HG03575 (cell line): ENCODE measurements around the gene NLN.
"Not testable (repeated sequence)": the region's sequence is repeated elsewhere in the genome, so short reads cannot be mapped to it uniquely, and the experiment has no call there.

Experiments
- ATAC-seq: cut with Tn5 transposase; IDR thresholded peaks from one replicate; pipeline ENCODE4 v1.9.1; 2021; ENCODE audit not compliant: unreplicated experiment, insufficient number of reproducible peaks, low FRiP score; ENCODE audit errors: extremely low read depth

The NLN gene

DNA sequence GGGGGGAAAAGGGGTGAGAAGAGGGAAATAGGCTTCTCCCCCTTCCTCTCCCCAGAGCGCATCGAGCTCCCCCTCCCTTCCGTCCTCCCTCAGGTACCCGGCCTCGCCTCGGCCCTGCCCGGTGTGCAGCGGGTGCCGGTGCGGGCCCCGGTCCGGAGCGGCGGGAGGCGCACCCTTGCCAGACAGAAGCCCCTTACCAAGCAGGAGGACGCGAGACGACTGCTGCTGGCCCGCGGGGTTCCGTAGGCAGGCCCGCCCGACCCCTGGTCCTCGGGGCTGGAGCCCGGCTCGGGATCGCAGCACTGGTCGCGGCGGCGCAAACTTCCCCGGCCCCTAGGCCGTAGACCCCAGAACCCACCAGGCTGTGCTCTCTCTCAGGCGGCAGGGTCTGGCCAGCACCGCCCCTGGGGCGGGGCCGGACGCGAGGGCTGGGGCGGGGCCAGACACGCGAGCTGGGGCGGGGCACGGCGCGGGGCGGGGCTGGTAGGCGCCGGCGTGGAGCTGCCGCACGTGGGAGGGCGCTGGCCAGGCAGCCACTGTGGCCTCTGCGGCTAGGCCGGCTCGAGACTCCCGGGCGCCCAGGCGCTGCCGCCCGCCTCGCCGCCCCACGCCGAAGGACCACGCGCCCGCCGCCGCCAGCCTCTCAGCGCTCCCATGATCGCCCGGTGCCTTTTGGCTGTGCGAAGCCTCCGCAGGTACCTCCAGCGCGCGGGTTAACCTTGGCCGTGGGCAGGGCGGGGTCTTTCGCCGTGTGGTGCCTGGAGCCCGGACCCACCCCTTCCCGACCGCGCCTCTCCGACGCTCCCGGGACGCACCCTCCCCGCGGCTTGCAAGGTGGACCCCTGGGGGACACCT, at the start of gene NLN, which contains the start of gene SGTB:
NLN (plus strand) TSS at position 486 of the 855 bp plus-strand sequence; CDS start at position 655, 169 bp downstream.
SGTB (minus strand) TSS at position 390 of the 855 bp plus-strand sequence. CDS start 1,302 bp downstream, outside the sequence.
- ATAC-seq, result no peak

GRCh38 chr5:65672796-65673195, 49.2 kb upstream of the NLN start:
- no peak for ATAC-seq

DNA sequence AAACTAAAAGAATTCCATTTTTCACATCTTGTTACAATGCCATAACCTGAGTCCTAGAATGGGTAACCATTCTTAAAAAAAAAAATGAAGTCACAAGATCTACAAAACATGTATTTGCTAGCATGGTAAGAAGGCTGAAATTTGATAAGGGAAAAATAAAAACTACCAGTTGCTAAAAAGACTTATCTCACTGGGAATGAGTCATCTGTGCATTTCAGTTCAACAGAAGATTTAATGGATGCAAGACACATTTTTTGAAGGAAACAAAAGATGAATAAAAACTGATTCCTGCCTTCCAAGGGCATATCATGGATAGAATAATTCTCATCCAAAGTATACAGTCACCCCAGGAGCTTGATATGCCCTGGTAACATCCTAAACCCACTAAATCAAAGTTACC, 47.3 kb upstream of the NLN start:
- ATAC-seq, result no peak

GRCh38 chr5:65676056-65676455, 45.9 kb upstream of the NLN start:
- ATAC-seq, result not testable (repeated sequence)

GRCh38 chr5:65682148-65682547, 39.9 kb upstream of the NLN start:
- no peak for ATAC-seq

DNA sequence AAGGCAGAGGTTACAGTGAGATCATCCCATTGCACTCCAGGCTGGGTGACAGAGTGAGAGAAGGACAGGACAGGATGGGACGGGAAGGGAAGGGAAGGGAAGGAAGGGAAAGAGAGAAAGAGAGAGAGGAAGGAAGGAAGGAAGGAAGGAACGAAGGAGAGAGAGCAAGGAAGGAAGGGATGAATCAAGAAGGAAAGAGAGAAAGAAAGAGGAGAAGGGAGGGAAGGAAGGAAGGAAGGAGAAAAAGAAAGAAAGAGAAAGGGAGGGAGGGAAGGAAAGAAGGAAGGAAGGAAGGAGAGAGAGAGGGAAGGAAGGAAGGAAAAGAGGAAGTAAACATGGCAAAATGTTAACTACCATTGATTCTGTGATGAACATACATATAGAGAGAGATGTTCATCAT, 28.9 kb upstream of the NLN start:
- ATAC-seq, result no peak

GRCh38 chr5:65695162-65695755, 26.7 kb upstream of the NLN start:
- no peak for ATAC-seq

DNA sequence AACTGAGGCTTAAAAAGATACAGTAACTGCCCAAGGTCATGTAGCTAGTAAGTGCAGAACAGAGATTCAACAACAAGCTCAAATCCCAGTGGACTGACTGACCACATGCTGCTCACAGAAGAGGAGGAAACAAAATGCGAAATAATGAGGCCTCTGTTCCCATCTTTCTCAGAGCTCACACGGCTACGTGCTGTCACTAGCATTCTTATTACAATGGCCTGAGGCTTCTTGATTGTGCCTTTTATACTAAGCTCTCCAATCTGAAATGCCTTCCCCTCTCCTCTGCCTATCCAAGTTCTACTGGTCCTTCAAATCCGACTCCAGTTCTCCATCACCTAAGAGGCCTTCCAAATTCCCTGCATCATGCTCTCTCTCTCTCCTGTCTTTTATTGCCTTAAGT, 26.1 kb upstream of the NLN start:
- ATAC-seq, result no peak

GRCh38 chr5:65696892-65697291, 25.1 kb upstream of the NLN start:
- ATAC-seq, result no peak

GRCh38 chr5:65699338-65699737, 22.7 kb upstream of the NLN start:
- ATAC-seq, result no peak

DNA sequence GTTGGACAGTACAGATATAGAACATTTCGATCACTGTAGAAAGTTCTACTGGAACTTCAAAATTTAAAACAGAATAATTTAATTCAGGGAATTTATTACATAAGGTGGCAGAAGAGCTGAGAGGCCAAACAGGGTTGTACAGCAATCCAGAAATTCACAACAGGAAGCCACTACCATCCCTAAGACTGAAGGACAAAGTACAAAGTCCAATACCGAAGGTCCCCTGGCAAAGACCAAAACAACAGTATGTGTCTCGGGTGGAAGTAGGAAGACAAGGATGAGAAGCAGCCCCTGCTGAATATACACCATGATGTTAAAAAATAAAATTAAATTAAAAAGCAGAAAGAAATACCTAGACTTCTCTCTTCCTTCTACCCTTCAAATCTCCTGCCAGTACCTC, 20.0 kb upstream of the NLN start:
- ATAC-seq, result no peak

DNA sequence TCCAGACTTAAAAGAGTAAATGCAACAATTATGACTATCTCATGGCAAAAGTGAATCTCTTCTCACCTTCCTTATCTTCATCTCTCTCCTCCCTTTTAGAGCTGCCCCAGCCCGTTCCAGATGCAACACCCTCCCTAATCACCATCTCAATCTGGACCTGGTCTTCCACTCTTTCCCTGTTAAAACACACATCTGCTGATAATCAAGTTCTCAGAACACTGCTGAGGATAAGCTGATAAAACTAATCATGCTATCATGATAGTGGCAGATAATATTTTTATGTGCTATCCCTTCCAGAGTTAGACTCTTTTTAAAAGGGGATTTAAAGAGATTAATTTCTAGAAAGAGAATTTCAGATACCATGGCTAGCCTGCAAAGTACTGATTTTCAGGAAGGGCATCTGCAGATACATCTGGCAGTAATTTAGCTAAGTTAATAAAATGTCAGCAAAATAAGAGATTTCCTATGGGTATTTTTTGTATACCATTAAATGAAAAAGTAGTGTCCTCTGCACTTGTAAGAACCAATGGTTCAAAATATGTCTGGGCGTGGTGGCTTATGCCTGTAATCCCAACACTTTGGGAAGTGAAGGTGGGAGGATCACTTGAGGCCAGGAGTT, 17.3 kb upstream of the NLN start:
- no peak for ATAC-seq

DNA sequence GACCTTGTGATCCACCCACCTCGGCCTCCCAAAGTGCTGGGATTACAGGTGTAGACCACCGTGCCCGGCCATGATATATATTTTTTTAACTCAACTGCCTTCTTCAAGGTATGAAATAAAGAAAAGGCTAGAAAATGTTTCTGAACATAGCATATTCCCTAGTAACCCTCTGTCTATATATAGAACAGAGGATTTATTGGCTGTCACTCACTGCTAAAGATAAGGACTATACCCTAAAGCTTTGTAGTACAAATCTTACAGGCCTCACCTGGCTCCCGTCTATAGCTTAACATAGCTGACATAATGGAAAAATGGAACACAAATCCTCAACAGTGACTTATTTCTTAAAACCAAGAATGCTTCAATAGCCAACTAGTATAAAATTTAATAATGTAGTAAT, 14.3 kb upstream of the NLN start:
- no peak for ATAC-seq

- ATAC-seq, result no peak
Observed at GRCh38 chr5:65708145-65708544, 13.9 kb upstream of the NLN start.

GRCh38 chr5:65718576-65719310, 3.3 kb upstream of the NLN start:
- no peak for ATAC-seq

GRCh38 chr5:65721050-65721719, 820 bp upstream of the NLN start:
- no peak for ATAC-seq

DNA sequence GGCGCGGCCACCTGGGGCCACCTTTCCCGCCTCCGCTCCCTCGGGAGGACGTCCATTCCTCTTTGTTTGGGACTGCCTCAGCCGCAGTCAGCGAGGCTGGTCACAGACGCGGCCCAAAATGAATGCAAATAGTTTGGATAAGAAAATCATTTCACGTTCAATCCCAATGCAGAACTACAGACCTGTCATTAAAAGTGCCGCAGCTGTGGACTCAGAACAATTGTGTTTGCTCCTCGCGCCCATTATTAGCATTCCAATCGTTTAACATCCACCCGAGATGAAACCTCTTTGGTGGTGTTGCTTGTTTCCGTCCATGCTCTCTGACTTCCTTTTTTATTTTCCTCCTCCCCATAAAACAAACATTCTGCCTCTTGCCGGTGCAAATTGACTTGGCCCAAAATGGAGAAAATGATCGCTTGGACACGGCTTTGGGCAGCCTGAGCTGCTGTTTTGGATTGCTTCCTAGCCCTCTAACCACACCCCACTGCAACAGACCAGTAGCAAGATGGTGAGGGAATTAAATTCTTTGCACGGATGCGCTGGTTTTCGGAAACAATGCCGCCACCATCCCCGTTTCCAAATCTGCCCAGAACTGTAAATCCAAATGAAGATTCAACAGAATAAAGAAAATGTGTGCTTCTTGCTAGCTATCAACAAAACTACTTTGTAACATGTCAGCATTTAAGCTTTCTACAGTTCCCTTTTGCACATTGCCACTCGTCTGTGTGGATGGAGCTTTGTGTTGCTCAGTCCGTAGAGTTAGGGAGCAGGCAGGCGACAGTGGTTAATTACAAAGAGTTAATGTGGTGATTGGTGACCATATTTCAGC, 784 bp downstream of the NLN start:
- no peak for ATAC-seq

GRCh38 chr5:65727491-65728156, 5.6 kb downstream of the NLN start:
- no peak for ATAC-seq
